HepG2 (cell line): ENCODE measurements around the gene HIC1.

Experiments
- MYC ChIP-seq: sonication (generic); formaldehyde crosslinking; IDR thresholded peaks from 2 replicates; pipeline ENCODE4 v1.9.0; 2021; ENCODE audit warnings: missing genetic modification reagents, borderline replicate concordance
- NR2F6 ChIP-seq, 2 experiments: IDR thresholded peaks; 2 replicates each; pipeline ENCODE4 v1.6.1; 2016; ENCODE audit warnings: antibody characterized with exemption in 1 of 2, mild to moderate bottlenecking in 1 of 2
- POLR2A ChIP-seq, 2 experiments: IDR thresholded peaks; 2 replicates each; pipeline ENCODE4 v1.6.1; 2011; ENCODE audit warnings: low read depth in 2 of 2, low read length in 2 of 2, mild to moderate bottlenecking in 1 of 2, moderate library complexity in 1 of 2; ENCODE audit not compliant: insufficient read depth in 1 of 2
- TF ChIP-seq, protein P1 (sequence below): sonication (generic); formaldehyde crosslinking; IDR thresholded peaks from 2 replicates; pipeline ENCODE4 v1.5.0; 2020; ENCODE audit warnings: missing genetic modification reagents
- TF ChIP-seq, protein P2 (sequence below): sonication (generic); formaldehyde crosslinking; IDR thresholded peaks from 2 replicates; pipeline ENCODE4 v1.8.0; 2022; ENCODE audit warnings: missing genetic modification reagents, mild to moderate bottlenecking, borderline replicate concordance

- TF ChIP-seq NR2F6 (IDR thresholded peaks at IDR 0.05) (no peak), NR2F6 (CRISPR knock-in tag; IDR thresholded peaks at IDR 0.05) (no peak), MYC (no peak), POLR2A (IDR thresholded peaks at IDR 0.05; ENCODE audit: insufficient read depth in 1 of 2, low read depth in 2 of 2, low read length in 2 of 2) (no peak)
- TF ChIP-seq, protein P1, sequence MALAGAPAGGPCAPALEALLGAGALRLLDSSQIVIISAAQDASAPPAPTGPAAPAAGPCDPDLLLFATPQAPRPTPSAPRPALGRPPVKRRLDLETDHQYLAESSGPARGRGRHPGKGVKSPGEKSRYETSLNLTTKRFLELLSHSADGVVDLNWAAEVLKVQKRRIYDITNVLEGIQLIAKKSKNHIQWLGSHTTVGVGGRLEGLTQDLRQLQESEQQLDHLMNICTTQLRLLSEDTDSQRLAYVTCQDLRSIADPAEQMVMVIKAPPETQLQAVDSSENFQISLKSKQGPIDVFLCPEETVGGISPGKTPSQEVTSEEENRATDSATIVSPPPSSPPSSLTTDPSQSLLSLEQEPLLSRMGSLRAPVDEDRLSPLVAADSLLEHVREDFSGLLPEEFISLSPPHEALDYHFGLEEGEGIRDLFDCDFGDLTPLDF (CRISPR knock-in tag): no peak
- TF ChIP-seq, protein P2, sequence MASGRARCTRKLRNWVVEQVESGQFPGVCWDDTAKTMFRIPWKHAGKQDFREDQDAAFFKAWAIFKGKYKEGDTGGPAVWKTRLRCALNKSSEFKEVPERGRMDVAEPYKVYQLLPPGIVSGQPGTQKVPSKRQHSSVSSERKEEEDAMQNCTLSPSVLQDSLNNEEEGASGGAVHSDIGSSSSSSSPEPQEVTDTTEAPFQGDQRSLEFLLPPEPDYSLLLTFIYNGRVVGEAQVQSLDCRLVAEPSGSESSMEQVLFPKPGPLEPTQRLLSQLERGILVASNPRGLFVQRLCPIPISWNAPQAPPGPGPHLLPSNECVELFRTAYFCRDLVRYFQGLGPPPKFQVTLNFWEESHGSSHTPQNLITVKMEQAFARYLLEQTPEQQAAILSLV: no peak
These were observed 52.1 kb downstream of the HIC1 start for GRCh38 chr17:2107050-2107449.
